ENCODE results near the gene SUPT4H1. TPM values are rescaled to one million over a fixed set of nuclear protein-coding genes. Genes with fewer than 3 reads are reported as not detected.

Gene SUPT4H1
- total RNA-seq, 1 experiment from 2014 or later: 61.6 TPM

- no peak for DNase-seq (ENCODE audit: extremely low read depth, low read depth)
Measured at GRCh38 chr17:58381124-58382035, 29.4 kb upstream of the SUPT4H1 start.

- no peak for DNase-seq (ENCODE audit: extremely low read depth, low read depth)
Measured at GRCh38 chr17:58380207-58381123, 28.5 kb upstream of the SUPT4H1 start.

DNA sequence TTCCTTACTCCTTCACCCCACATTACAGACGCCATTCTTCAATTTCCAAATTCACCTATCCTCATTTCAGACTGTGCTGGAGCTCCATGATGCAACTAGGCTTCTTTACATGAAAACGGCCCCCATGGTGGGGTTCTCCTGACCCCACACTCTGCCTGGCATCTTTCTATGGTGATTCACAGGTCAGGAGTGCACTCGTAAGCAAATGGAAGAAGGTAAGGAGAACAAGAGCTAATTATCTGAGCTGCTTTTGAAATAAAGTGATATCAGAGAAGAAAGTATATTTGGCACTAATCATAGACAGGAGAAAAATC is 27.5 kb upstream of the SUPT4H1 start:
- no peak for DNase-seq (ENCODE audit: extremely low read depth, low read depth)

- DNase-seq (ENCODE audit: extremely low read depth, low read depth): no peak
Measured at GRCh38 chr17:58378733-58379510, 26.9 kb upstream of the SUPT4H1 start.

GRCh38 chr17:58377661-58378060 is 25.7 kb upstream of the SUPT4H1 start:
- DNase-seq (ENCODE audit: extremely low read depth, low read depth): no peak

DNA sequence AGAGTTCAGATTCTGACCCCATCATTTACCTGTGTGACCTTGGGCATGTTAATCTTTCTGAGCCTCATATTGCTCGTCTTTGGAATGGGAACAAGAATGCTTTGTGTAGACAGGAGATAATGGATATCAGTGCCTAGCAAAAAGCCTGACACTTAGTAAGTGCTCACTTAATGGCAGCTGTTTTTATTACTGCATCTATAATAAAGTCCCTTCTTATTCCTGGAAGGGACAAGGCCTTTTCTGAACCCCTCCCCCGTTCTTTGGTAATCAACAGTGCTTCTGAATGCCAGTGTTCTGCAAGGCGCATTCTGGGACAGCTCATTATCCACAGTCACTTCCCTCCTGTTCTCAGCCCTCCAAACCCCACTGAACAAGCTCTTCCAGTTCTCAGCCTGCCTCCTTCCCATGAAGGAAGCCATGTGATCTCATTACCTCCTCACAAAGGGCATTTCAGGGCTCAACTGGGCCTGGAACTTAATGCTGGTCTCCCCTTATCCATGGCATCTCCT is 25.1 kb upstream of the SUPT4H1 start:
- DNase-seq (ENCODE audit: extremely low read depth, low read depth): no peak

DNA sequence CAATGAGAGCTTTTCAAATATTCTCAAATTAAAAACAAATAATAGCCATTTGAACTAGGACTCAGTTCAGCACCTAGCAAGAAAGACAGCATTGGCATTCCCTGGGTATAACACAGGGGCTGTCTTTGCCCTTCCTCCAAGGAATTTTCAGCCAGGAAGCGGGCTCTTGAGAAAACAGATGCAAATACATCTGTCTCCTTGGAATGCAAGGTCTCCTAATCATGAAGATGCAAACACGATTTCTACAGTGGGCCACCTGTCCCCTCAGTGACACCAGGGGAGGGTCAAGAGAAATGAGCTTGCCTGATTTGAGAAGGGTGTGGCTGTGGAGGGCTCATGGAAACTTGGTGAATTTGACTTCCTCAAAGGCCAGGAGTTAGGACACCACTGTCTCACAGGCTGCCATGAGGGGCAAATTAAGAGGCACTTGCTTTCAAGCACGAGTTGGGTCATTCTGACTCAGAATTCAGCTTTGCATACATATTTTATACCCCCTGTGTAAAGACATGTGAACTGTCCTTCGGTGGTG is 24.5 kb upstream of the SUPT4H1 start:
- DNase-seq (ENCODE audit: extremely low read depth, low read depth): no peak

DNA sequence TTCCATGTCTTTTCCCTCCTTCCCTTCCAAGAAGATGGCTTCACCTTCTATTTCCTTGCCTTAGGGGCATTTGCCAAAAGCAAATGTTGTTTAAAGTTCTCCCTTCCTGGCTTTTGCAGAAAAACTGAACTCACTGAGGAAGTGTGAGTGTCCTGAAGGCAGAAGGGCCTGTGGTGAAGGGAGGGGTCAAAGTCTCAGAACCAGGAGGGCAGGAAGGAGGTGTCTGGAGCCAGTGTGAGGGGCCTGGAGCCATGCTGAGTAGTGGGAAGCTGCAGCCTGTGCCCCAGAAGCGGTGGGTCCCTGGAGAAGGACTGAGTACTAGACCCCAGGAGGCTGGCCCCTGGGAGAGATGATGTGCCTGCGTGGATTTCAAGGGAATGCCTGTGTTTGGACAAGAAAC is 23.8 kb upstream of the SUPT4H1 start:
- no peak for DNase-seq (ENCODE audit: extremely low read depth, low read depth)

GRCh38 chr17:58375256-58375655 is 23.3 kb upstream of the SUPT4H1 start:
- DNase-seq (ENCODE audit: extremely low read depth, low read depth): no peak

- no peak for DNase-seq (ENCODE audit: extremely low read depth, low read depth)
Measured at GRCh38 chr17:58373923-58374322, 21.9 kb upstream of the SUPT4H1 start.

- no peak for DNase-seq (ENCODE audit: extremely low read depth, low read depth)
Measured at GRCh38 chr17:58373003-58373402, 21.0 kb upstream of the SUPT4H1 start.

DNA sequence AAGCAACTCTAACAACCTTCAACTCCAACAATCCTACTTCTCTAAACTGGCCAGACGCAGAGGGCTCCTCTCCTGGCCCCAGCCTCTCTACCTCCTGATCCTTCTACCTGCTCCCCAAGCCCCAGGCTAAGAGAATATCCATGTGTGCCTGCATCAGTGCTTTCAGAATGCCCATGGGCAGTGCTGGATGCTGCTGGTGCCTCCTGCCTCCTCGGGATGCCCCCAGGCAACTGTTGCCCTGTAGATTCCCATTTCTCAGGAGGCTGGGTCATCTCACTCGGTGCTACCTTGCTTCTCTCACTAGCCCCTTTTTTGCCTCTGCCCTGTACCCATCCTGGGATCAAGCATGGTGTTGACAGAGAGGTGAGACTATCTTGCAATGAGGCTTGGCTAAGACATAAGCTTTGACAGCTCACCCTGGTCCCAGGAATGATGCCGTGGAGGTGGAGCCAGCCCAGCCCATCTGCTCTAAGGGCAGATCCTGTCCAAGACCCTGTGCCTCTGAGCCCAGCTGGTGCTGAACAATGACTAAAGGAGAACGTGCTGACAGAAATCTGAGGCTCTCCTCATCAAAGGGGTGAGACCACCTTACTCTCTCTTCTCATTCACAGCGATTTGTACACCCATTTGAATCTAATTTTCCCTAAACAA is 19.4 kb upstream of the SUPT4H1 start:
- no peak for DNase-seq (ENCODE audit: extremely low read depth, low read depth)

DNA sequence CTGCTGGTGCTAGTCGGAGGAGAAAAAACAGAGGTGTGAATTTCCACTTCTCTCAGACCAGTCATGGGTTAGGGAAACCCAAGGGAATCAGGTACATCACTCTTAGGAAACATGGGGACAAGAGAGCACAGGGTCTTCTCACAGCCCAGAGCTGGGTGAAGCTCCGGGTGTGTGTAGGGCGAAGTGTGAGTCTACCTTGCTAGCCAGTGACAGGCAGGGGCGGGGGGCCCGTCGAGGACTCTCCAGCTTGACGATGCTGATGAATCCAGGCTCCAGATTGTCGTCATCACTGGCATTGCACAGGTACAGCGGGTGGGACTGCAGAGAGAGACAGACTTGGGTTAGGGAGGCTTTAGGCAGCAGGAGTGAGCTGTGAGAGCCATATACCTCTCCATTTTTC is 18.7 kb upstream of the SUPT4H1 start:
- no peak for DNase-seq (ENCODE audit: extremely low read depth, low read depth)

GRCh38 chr17:58370309-58370708 is 18.3 kb upstream of the SUPT4H1 start:
- DNase-seq (ENCODE audit: extremely low read depth, low read depth): no peak

DNA sequence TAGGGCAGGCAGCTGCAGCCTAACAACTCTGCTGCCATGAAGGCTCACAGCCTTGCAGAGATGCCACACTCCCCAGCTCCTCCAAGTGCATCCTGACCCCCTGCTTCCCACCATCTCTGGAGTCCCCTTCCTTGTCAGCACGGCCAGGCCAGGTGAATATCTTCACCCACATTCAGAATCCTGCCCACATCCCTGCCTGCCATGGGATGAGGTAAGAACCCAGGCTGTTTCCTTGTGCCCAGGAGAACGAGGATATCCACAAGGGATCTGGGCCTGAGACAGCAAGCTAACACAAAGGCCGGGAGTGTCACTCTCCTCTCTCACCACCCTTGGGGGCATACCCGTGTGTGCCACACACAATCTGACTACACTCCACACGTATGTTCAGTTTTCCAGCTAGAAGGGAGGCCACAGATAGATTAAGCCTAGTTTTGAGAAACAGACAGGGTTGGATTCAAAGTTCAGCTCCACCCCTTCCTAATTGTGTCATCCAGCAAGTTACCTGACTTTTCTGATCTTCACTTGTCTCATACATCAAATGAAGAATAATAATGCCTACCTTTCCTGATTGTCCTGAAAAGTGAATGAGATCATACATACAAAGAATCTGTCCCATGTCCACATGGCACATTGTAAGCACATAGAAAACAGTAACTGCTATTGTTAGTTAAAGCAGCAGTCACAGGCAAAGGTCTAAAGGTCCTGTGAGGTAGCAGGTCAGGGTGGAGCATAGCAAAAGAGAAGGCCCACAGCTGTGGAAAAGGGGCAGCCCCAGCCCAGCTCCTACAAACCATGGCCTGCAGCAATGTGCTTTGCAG is 17.4 kb upstream of the SUPT4H1 start:
- no peak for DNase-seq (ENCODE audit: extremely low read depth, low read depth)

- no peak for DNase-seq (ENCODE audit: extremely low read depth, low read depth)
Measured at GRCh38 chr17:58368860-58369213, 16.8 kb upstream of the SUPT4H1 start.

DNA sequence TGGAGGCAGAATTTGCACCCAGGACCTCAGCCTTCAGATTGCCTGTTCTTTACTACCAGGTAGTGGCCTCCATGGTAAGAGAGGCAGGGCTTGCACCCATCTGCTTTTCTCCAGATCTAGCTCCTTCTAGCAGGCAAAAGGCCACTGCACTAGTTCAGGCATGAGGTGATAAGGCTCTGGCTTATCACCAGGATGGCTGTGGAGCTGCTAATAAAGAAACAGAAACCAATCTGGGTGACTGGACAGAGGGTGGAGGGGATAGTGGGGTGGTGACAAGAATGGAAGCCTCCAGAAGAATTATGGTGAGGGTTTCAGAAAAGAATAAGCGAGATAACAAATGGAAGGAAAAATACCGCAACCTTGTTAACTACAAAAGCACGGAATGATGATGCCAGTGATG is 15.5 kb upstream of the SUPT4H1 start:
- no peak for DNase-seq (ENCODE audit: extremely low read depth, low read depth)

- no peak for DNase-seq (ENCODE audit: extremely low read depth, low read depth)
Measured at GRCh38 chr17:58365980-58366595, 14.1 kb upstream of the SUPT4H1 start.
